ENCODE data around the gene SMAD3.

The SMAD3 gene

GRCh38 chr15:67066041-67066958, 898 bp downstream of the SMAD3 start (continued):
- TF ChIP-seq ZNF549 (tag by site-specific recombination; IDR thresholded peaks at IDR 0.05) (no peak), ZBTB11 (tag by site-specific recombination; conservative IDR thresholded peaks at IDR 0.05; ENCODE audit: low read depth) (peak; percentile 20; the same call in 1 of the 2 replicates), ZNF23 (tag by site-specific recombination; IDR thresholded peaks at IDR 0.05; ENCODE audit: borderline replicate concordance) (no peak), ZNF580 (tag by site-specific recombination; IDR thresholded peaks at IDR 0.05) (no peak)

- ChIA-PET CTCF (interaction anchor here (1.7 kb wide), 1 partner anchor 173 kb away, joined by 4 read pairs; no protein-coding TSS in a partner anchor), POLR2A (interaction anchor here (1.0 to 2.0 kb wide), 6 partner anchors 18 to 111 kb away, joined by 3 to 10 read pairs (median 6); no protein-coding TSS in a partner anchor)
- peak; percentile 69; the same call in 1 of the 2 replicates for TF ChIP-seq EGR2 (tag by site-specific recombination; IDR thresholded peaks at IDR 0.05; ENCODE audit: low read depth)
- no peak for TF ChIP-seq ZNF19 (tag by site-specific recombination; IDR thresholded peaks at IDR 0.05; ENCODE audit: low read depth)
- peak; percentile 49; the same call in 1 of the 2 replicates for TF ChIP-seq ZFHX2 (tag by site-specific recombination; conservative IDR thresholded peaks at IDR 0.05)
- no peak; the same call in 1 of the 2 replicates for TF ChIP-seq PRDM10 (tag by site-specific recombination; IDR thresholded peaks at IDR 0.05)
- TF ChIP-seq TSHZ1 (tag by site-specific recombination; IDR thresholded peaks at IDR 0.05; ENCODE audit: borderline replicate concordance), result no peak
- TF ChIP-seq ZBTB11 (tag by site-specific recombination; conservative IDR thresholded peaks at IDR 0.05; ENCODE audit: low read depth), result no peak
- peak; percentile 38; the same call in 1 of the 2 replicates for TF ChIP-seq SP3 (tag by site-specific recombination; IDR thresholded peaks at IDR 0.05)
- peak; percentile 75 for TF ChIP-seq GLIS2 (tag by site-specific recombination; IDR thresholded peaks at IDR 0.05)
- TF ChIP-seq ZNF266 (tag by site-specific recombination; IDR thresholded peaks at IDR 0.05; ENCODE audit: low read depth), result no peak
- no peak for TF ChIP-seq ZNF76 (tag by site-specific recombination; IDR thresholded peaks at IDR 0.05; ENCODE audit: borderline replicate concordance, low read depth)
- peak; percentile 61 for TF ChIP-seq ZNF335 (tag by site-specific recombination; conservative IDR thresholded peaks at IDR 0.05)
- TF ChIP-seq REPIN1 (tag by site-specific recombination; IDR thresholded peaks at IDR 0.05; ENCODE audit: low read depth), result no peak
- 0 out of 2 replicates have a peak, but pooled peaks have one; percentile 9 for TF ChIP-seq ZXDB (tag by site-specific recombination; IDR thresholded peaks at IDR 0.05)
These were observed 1.8 kb downstream of the SMAD3 start for GRCh38 chr15:67066959-67067853.

More at GRCh38 chr15:67066959-67067853, 1.8 kb downstream of the SMAD3 start:
- peaks cover 0 to 8% of the 10 kb centered on the region in 2 experiments; a peak in 1 of 3 replicates for H3K36me3 ChIP-seq (ENCODE audit: control insufficient read depth in 2 of 2, insufficient read depth in 1 of 2, low read length in 2 of 2)
- H3K4me3 ChIP-seq (ENCODE audit: low read depth, low read length), result peak overlapping the region; percentile 80
- peaks cover 22% of the 10 kb centered on the region for H3K4me1 ChIP-seq (ENCODE audit: control insufficient read depth, insufficient read depth, low read length)
- no peaks in the 10 kb centered on the region for H3K9me3 ChIP-seq (ENCODE audit: control insufficient read depth, insufficient read depth, low read depth, low read length)
- peak overlapping the region; percentile 98; the same call in 1 of the 2 replicates for H3K27ac ChIP-seq (ENCODE audit: extremely low read depth, low read depth, low read length)
